ENCODE data around the gene RNASEH1. TPM values are rescaled to one million over a fixed set of nuclear protein-coding genes. Genes with fewer than 3 reads are reported as not detected.

Gene RNASEH1
- total and polyA plus RNA-seq, 7 donors: 11.5 to 45.6 (median 21.1) TPM

DNA sequence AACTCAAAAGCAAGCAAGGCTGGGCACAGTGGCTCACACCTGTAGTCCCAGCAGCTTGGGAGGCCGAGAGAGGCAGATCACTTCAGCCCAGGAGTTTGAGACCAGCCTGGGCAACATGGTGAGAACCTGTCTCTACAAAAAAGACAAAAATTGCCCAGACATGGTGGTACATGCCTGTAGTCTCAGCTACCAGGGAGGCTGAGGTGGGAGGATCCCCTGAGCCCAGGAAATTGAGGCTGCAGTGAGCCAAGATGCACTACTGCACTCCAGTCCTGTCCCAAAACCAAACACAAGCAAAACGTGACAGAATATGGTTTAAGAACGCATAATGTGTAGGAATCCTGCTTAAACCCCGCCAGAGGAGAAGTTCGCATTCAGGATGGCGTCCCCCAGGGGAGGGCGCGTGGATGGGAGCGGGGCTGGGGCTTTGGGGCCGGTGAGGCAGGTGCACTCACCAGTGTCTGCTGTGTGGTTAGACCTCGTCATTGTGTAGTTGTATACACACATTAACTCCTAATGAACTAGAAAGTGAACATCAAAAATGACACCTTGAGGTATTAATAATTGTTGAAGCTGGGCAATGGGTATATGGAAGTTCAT is 42.2 kb upstream of the RNASEH1 start:
- TF ChIP-seq, protein P1, sequence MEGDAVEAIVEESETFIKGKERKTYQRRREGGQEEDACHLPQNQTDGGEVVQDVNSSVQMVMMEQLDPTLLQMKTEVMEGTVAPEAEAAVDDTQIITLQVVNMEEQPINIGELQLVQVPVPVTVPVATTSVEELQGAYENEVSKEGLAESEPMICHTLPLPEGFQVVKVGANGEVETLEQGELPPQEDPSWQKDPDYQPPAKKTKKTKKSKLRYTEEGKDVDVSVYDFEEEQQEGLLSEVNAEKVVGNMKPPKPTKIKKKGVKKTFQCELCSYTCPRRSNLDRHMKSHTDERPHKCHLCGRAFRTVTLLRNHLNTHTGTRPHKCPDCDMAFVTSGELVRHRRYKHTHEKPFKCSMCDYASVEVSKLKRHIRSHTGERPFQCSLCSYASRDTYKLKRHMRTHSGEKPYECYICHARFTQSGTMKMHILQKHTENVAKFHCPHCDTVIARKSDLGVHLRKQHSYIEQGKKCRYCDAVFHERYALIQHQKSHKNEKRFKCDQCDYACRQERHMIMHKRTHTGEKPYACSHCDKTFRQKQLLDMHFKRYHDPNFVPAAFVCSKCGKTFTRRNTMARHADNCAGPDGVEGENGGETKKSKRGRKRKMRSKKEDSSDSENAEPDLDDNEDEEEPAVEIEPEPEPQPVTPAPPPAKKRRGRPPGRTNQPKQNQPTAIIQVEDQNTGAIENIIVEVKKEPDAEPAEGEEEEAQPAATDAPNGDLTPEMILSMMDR (IDR thresholded peaks at IDR 0.05): no peak
- intact Hi-C loops (cut with DNase I): no loop called here
- ATAC-seq (no peak), DNase-seq (no peak)
- no peaks in the 10 kb centered on the region for H3K36me3 ChIP-seq (ENCODE audit: insufficient read depth in 1 of 2, low read depth in 1 of 2)
- no peak overlapping the region for H3K27ac ChIP-seq
- no peaks in the 10 kb centered on the region for H3K9me3 ChIP-seq
- 82 to 85% (median 83%) methylated on average over 11 of the region's 11 CpGs for WGBS, 3 donors
- peaks cover 0 to 20% (median 9%) of the 10 kb centered on the region in 3 donors for H3K27me3 ChIP-seq (ENCODE audit: insufficient read depth in 3 of 3, low read length in 2 of 3)
- no peak overlapping the region for H3K4me3 ChIP-seq
- no peaks in the 10 kb centered on the region for H3K4me1 ChIP-seq

DNA sequence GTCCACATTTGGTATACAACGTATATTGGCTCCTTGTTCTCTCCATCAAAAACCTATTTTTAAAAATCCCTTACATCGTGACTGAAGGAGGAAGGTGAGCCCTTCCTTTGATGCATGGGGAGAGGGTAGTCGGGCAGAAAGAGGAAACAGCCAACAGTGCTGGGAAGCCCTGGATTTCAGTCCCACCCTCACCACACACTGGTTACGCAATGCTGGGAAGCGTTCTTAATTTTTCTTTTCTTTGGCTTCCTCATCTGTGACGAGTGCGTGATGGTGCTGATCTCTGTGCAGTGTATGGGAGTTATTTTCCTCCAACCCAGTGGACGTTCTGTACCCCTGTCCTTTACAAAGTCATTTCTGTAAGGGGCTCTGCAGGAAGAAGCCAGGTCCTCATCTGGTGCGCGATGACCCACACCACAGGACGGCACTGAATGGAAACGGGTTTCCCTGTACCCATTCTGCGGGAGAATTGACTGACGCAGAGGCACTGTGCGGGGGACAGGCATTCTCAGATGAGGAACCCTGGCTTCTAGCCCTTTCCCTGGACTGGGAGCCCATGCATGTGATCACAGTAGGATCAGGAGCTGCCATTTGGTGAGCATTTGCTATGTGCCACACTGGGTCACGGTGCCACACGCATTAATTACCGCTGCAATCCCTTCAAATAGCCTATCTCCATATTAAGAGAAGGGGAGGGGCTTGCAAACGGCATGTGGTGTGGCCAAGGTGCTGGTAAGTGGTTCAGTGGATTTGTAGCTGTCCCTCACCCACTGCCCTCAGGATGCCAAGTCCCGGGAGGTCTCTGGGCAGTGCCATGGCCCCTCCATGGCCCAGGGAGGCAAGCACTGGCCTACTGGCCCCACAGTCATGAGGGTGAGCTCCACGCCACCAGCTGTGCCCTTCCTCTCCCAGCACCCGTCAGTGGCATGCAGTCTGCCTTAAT is 41.0 kb upstream of the RNASEH1 start:
- H3K4me1 ChIP-seq: no peaks in the 10 kb centered on the region
- ATAC-seq (no peak), DNase-seq (no peak)
- H3K4me3 ChIP-seq: no peak overlapping the region
- no peaks in the 10 kb centered on the region for H3K9me3 ChIP-seq
- intact Hi-C loops (cut with DNase I): no loop called here
- H3K27me3 ChIP-seq (ENCODE audit: insufficient read depth in 3 of 3, low read length in 2 of 3): peaks cover 0 to 23% (median 7%) of the 10 kb centered on the region in 3 donors
- TF ChIP-seq, protein P1 (IDR thresholded peaks at IDR 0.05): no peak
- 81 to 88% (median 86%) methylated on average over 22 of the region's 22 CpGs for WGBS, 3 donors
- H3K36me3 ChIP-seq (ENCODE audit: insufficient read depth in 1 of 2, low read depth in 1 of 2): no peaks in the 10 kb centered on the region
- H3K27ac ChIP-seq: no peak overlapping the region

DNA sequence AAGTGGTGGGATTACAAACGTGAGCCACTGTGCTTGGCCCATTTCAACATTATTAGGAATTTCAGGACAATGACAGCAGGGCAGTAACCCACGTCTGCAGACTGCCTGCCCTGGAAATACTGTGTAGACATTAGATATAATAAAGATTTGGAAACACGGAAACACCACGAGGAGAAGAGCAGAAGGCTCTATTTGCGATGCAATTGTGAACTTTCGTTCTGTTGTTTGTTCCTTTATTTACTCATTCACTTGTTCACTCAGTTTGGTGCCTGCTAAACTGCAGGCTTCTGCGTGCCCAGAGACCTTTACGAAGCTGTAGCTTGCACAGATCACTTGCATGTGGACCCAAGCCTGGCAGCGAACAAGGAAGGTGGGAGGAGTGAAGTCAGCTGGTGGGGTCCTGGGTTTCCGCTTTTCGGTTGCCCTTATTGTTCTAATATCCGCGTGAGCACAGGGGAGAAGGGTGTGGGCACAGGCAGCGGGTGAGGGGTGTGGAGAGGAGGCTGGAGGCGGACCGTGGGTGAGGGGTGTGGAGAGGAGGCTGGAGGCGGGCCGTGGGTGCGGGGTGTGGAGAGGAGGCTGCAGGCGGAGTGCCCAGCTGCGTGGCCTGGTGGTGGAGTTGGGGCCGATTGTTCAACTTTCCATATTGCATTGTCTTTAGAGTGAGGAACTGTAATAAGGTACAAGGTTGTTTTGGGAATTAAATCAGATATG is 40.2 kb upstream of the RNASEH1 start:
- intact Hi-C loops (cut with DNase I): no loop called here
- ATAC-seq: no peak
- TF ChIP-seq, protein P1 (IDR thresholded peaks at IDR 0.05): no peak

DNA sequence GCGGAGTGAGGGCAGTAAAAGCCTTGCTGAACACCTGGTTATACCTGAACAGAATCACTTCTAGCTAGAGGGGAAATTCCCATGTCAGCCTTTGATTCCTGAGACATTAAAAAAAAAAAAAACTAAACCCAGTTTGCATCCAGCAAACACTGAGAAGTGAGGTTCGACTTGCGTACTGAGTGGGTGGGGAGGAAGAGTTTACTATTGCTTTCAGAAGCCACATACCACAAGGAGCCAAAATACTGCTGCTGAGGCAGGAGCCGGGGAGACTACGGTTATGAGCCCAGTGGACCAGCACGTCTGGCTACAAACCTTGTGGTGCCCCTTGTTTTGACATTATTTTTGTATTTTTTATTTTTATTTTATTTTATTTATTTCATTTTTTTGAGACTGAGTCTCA is 39.4 kb upstream of the RNASEH1 start:
- H3K36me3 ChIP-seq (ENCODE audit: insufficient read depth in 1 of 2, low read depth in 1 of 2): no peaks in the 10 kb centered on the region
- intact Hi-C loops (cut with DNase I): no loop called here

More for the DNA sequence above, 40.2 kb upstream of the RNASEH1 start:
- Histone ChIP-seq H3K27me3 (ENCODE audit: insufficient read depth in 3 of 3, low read length in 2 of 3) (peaks cover 0 to 18% (median 5%) of the 10 kb centered on the region in 3 donors), H3K9me3 (no peaks in the 10 kb centered on the region), H3K4me1 (no peaks in the 10 kb centered on the region), H3K36me3 (ENCODE audit: insufficient read depth in 1 of 2, low read depth in 1 of 2) (no peaks in the 10 kb centered on the region), H3K27ac (no peak overlapping the region), H3K4me3 (no peak overlapping the region)
- 78 to 83% (median 79%) methylated on average over 22 of the region's 22 CpGs for WGBS, 3 donors
- no peak for DNase-seq

More for the DNA sequence above, 39.4 kb upstream of the RNASEH1 start:
- H3K4me1 ChIP-seq: no peaks in the 10 kb centered on the region
- no peak overlapping the region for H3K4me3 ChIP-seq
- DNase-seq (no peak), ATAC-seq (no peak)
- WGBS, 3 donors: 83 to 87% (median 86%) methylated on average over 6 of the region's 6 CpGs
- TF ChIP-seq, protein P1 (IDR thresholded peaks at IDR 0.05): no peak
- no peak overlapping the region for H3K27ac ChIP-seq
- no peaks in the 10 kb centered on the region for H3K9me3 ChIP-seq
- peaks cover 0 to 14% (median 5%) of the 10 kb centered on the region in 3 donors for H3K27me3 ChIP-seq (ENCODE audit: insufficient read depth in 3 of 3, low read length in 2 of 3)

Measured in psoas muscle (tissue), 8 donors.